HG02623 (cell line): Measurements from ENCODE around the gene ENTPD7.
"Not testable (repeated sequence)": the region's sequence is repeated elsewhere in the genome, so short reads cannot be mapped to it uniquely, and the experiment has no call there.

Source experiments
- ATAC-seq: cut with Tn5 transposase; IDR thresholded peaks from one replicate; pipeline ENCODE4 v1.9.1; 2021; ENCODE audit warnings: moderate library complexity; ENCODE audit not compliant: unreplicated experiment

The ENTPD7 gene

GRCh38 chr10:99682032-99682431 lies 22.7 kb downstream of the ENTPD7 start:
- ATAC-seq, result no peak

DNA sequence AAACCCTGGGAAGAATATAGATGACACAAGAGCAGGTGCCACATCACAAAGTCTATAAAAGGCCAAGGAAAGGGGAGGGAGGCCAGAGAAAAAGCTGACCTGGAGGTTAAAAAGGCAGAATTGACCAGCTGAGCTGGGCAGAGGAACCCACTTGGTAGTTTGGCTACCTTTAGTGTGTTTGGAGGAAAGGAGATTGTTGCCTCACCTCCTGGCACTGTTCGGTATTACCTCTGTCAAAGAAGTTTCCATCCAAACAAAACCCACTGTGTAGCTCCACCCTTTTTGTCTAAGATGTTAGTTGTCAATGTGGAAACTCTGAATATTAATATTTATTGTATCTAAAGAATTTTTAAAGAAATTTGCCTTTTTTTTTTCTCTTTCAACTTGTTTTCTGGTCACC lies 23.4 kb downstream of the ENTPD7 start:
- ATAC-seq, result no peak

- peak; percentile 90 for ATAC-seq
Observed at GRCh38 chr10:99685597-99685967, 26.3 kb downstream of the ENTPD7 start.

DNA sequence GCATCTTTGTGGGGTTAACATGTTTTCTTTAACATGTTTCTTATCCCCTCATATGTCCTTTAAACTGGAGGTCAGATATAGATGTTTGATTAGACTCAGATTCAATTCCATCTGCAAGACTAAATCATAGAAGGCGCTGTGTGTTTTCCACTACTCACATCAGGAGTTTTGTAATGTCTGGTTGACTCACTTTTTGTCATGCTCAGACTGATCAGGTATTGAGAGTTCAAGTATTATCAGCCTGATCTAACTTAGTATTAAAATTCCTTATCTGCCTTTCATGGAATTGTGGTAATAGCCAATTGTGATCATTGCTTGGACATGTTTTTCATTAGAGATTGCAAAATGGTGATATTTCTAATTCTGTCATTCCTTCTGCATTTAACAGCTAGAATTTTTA lies 30.2 kb downstream of the ENTPD7 start:
- no peak for ATAC-seq

DNA sequence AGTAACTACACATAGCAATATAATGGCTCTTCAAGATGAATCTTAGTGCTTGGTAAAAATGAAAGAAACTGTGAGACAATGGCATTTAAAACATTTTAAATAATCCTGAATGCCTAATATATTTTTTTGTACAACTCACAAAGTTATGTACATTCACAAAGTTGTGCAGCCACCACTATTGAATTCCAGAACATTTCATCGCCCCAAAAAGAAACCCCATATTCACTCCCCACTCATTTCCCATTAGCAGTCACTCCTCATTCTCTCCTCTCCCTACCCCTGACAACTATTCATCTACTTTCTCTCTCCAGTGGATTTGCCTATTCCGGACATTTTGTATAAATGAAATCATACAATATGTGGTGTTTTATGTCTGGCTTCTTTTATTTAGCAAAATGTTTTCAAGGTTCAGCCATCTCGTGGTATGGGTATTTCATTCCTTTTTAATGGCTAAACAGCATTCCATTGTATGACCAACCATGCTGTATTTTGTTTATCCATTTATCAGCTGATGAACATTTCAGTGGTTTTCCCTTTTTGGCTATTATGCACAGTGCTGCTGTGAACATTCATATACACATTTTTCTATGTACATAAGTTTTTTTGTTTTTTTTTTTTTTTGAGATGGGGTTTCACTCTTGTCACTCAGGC lies 34.7 kb downstream of the ENTPD7 start:
- ATAC-seq, result no peak

DNA sequence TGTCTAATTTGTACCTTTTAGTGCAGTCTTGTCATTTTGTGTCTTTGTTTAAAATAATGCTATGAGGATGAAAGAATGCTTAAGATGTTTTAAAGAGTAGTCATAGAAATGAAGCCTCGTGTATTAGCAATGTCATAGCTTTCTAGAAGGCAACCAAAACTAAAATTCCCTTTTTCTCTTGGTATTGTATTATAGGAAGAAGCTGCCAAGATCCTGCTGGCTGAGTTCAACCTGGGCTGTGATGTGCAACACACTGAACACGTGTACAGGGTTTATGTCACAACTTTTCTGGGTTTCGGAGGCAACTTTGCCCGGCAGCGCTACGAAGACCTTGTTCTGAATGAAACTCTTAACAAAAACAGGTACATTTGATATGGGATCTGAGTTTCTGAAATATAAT lies 36.5 kb downstream of the ENTPD7 start:
- no peak for ATAC-seq

GRCh38 chr10:99698504-99699080 lies 39.3 kb downstream of the ENTPD7 start:
- no peak for ATAC-seq

- no peak for ATAC-seq
Observed at GRCh38 chr10:99700649-99701048, 41.3 kb downstream of the ENTPD7 start.

DNA sequence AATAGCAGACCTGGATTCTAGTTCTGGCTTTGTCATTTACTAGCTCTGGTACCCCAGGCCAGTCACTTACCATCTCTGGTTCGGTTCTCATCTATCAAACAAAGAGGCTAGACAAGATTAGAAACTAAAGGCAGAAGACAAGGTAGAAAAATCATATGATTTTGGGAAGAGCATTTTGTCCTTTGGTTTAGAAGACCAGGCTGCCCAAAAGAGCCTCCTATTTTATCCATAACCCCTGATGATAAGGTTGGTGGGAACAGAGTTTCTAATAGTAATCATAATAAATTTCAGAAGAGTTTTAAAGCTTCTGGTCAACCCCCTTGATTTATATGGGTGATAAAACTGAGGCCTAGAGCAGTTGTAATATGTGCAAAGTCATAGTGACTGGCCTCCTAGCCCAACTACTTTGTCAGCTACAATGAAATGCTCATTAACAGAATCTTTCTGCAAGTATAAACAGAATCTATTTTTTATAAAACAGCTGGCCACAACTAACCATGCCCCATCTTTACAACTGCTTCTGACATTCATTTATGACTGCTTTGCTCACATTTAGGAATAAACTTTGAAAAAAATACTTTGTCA lies 49.2 kb downstream of the ENTPD7 start:
- ATAC-seq, result no peak

DNA sequence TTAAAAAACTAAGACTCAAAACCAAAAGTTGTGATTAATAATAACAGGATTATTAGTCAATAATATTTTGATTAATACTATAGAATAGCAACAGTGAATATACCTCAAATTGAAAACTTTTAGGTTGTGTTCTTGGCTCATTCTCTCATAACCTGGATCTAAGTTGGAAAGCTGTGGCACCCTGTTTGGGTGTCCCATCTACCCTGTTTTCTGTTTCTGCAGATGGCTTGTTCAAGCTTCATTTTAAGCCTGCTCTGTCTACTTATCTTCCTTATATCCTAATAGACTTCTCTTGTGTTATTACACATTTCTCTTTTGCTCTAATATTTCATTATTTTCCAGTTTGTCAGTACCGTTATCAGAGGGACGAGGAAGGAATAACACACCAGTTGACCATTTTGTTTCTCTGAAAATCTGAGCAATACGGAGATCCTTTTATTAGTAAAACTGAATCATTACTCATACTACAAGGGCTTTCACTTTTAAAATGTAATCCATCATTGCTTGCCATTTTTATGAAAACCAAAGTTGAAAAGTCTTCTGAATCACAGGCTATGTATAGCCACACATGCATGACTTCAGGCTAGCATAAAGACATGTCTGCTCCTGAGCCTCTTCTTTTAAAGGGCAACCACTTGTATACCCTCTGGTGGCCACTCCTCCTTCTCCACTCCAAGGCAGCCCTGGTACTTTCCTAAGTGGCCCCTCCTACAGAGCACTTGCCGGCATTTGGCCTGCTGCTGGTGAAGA lies 50.3 kb downstream of the ENTPD7 start:
- ATAC-seq, result peak; percentile 47

- peak; percentile 66 for ATAC-seq
Observed at GRCh38 chr10:99711129-99711719, 51.9 kb downstream of the ENTPD7 start.

DNA sequence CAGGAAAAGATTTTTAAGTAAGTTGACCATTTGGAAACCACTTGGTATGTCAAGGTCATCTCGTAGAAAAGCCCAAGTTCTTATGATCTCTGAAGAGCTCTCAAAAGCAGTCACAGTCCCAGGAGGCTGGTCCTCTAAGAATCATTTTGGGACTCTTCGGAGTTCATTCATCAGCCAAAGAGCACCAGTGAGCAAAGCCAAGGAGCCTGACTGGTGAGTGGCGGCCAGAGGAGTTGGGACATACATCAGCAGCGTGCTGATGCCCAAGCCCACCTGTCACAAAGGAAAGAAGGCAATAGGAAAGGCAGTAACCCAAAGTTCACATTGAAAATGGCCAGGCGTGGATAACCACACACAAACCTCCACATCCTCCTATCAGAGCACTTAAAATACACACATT lies 55.1 kb downstream of the ENTPD7 start:
- no peak for ATAC-seq

GRCh38 chr10:99720387-99720786 lies 61.1 kb downstream of the ENTPD7 start:
- ATAC-seq, result no peak

DNA sequence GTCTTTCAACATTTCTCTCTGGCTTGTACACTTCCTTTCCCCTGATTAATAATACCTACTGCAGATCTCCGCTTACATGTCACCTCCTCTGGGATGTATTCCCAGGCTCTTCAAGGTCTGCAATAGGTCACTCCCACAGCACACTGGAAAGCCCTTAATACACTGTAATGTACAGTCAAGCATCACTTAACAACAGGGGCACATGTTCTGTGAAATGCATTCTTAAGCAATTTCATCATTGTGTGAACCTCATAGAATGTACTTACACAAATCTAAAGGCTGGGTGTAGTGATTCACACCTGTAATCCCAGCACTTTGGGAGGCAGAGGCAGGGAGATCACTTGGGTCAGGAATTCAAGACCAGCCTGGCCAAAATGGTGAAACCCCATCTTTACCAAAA lies 70.7 kb downstream of the ENTPD7 start:
- no peak for ATAC-seq

- peak; percentile 22 for ATAC-seq
Observed at GRCh38 chr10:99731306-99732032, 72.2 kb downstream of the ENTPD7 start.

- peak; percentile 82 for ATAC-seq
Observed at GRCh38 chr10:99732033-99732842, 72.9 kb downstream of the ENTPD7 start, which contains the start of the genes COX15 and CUTC. Gene COX15, minus strand, starts transcription at chr10:99732127. Its CDS starts 78 bp downstream, at chr10:99732049. Gene CUTC, plus strand, starts transcription at chr10:99732234. Its CDS starts 115 bp downstream, at chr10:99732349.

- ATAC-seq, result no peak
Observed at GRCh38 chr10:99733366-99733765, 74.1 kb downstream of the ENTPD7 start.

GRCh38 chr10:99734111-99734510 lies 74.8 kb downstream of the ENTPD7 start:
- not testable (repeated sequence) for ATAC-seq

- no peak for ATAC-seq
Observed at GRCh38 chr10:99740260-99740659, 81.0 kb downstream of the ENTPD7 start.
